HG03159 (cell line): ENCODE results near the gene ZNF106.
A peak's percentile ranks its signal among the peaks of the same experiment; 100 is the strongest.

ENCODE experiments used
- ATAC-seq: cut with Tn5 transposase; IDR thresholded peaks from one replicate; pipeline ENCODE4 v1.9.1; 2021; ENCODE audit warnings: mild to moderate bottlenecking, moderate library complexity; ENCODE audit not compliant: unreplicated experiment

The ZNF106 gene

DNA sequence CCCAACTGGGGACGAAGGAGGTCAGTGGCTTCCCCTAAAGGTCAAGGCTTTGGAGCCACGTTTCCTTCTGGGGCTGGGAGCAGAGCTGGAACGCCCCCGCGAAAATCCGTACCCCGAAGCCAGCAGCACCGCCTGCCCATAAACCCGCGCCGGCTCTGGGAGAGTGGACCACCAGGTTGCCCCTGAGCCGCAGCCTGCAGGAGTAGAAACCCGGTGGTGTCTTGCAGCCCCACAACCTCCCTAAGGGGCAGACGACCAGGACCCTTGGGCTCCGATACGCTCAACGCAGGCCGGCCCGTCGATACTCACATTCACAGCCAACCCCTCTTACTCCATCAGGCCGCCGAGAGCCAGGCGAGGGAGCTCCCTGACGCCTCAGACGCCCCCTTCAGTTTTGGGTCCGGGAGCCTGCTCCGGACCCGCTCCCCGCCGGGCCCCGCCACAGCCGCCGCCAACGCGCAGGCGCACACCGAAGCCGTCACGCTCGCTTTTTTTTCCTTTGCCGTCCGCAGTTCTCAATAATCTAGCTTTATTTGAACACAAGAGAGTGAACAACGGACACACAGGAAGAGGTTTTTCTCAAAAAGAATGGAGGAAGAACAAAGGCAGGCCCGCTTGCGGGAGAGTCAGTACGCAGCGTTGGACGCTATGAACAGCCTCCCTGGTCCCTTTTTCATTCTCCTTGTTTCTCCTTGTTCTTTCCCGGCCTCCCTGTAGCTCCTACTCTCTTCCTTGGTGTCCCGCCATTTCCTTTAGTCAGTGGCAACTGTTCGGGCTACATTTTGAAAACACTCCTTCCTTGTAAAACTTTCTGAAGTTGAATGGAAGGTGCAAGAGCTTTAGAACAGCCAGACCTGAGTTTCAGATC, at the start of gene ZNF106:
TSS of gene ZNF106 (minus strand) at position 471 of the 868 bp plus-strand sequence. CDS start 18,852 bp downstream, outside the sequence.
- peak; percentile 61 for ATAC-seq

DNA sequence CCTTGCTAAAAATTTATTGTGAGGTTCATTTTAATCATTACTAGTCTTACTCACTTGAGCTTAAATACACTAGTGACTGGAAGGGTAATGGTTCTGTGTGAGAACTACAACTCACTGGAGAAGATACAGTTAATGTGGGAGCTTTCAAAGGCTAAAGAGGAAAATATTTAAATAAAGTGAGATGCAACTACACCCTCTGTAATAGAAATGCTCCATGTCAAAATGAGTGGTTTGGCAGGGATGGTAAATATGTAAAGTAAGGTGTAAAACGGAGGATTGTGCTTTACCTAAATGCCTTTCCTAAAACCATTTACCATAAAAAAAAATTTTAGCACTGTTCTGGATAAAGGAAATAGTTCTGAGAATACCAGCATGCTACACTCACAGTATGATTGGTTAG, 42.3 kb upstream of the ZNF106 start:
- no peak for ATAC-seq

DNA sequence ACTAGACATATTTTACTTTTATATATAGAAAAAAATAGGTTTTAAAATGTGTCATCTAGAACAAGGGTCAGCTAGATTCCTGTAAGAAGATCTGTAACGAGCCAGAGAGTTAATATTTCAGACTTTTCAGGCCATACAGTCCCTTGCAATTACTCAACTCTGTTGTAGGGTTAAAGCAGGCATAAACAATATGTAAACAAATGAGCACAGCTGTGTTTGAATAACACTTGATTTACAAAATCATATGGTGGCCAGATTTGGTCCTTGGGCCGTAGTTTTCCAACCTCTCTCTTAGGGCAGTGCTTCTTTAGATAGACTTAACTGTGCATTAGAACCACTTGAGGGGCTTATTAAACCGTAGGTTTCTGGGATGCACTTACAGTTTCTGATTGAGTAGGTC, 38.0 kb upstream of the ZNF106 start:
- ATAC-seq = no peak

DNA sequence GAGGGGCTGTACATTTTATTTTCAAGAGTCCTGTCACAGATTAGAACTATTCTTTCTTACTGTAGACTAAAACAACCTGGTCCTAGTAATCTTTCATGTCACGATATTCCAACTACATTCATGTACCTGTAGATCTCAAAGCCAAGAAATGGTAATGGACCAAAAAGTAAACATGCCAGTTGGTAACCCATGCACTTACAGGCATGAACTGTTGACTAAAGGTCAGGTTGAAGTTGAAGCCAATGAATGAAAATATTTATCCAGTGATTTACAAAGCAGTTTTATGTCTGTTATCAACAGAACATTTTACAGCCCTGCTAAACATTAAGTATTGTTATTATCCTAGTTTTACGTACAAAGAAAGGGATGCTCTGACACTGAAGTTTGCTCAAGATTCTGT, 32.4 kb upstream of the ZNF106 start:
- no peak for ATAC-seq

DNA sequence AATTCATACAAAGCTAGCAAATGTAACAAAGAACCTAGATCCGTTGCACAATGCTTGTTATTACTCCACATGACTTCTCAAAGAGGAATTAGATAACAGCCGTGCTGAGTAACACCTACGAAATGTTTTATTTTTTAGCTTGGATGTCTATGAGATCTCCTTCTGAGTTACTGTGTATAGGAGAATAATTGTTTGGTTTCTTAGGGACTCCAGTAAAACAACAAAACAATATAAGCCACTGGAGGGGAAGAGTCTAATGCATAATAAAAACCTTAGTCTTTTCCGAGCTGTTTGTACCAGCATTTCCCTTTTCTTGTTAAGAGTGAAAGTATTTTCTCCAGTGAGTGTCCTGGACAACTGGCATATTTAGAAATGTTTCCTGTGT, 20.1 kb upstream of the ZNF106 start:
- ATAC-seq = no peak

DNA sequence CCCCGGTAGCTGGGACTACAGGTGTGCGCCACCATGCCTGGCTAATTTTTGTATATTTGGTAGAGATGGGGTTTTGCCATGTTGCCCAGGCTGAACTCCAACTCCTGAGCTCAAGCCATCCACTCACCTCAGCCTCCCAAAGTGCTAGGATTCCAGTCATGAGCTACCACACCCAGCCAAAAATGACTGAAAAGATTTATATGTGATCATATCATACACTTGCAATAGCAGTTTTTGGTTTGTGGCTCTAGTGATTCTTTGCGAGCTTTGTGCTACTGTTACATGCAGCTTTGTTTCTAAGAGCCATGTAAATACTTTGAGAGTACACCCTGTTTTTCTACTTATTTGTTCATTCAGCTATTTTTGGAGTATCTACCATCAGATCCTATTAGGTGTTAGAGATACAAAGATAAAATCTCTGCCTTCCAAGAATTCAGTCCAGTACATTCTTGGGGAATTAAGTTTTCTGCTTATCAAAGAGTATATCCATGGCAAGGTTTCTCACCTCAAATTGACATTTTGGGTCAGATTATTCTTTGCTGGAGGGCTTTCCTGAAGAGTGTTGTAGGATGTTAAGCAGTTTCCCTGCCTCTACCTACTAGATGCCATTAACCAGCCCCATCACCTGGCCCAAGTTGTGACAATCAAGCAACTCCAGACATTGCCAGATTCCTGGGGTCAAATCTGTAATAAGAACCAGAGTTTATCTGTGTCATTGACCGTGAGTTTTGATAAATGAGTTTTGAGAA, 19.5 kb upstream of the ZNF106 start:
- ATAC-seq = no peak

DNA sequence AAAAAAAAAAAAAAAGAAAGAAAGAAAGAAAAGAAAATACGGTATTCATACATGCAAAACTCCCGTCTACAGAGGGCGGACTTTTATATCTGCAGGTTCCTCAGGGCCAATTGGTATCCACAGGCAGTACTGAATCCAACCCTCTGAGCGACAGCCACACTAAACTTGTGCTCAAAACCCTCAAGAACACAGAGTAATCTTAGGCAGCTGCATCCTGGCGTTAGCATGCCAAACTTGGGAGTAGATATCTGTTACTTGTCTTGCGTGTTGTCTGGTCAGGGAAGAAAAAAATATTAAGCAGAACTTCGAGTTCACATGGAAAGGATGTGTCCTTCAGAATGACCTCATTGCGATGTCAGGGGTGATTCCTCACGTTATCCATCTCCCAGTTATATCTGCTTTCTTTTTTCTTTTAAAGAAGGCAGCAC, 17.3 kb upstream of the ZNF106 start:
- no peak for ATAC-seq

DNA sequence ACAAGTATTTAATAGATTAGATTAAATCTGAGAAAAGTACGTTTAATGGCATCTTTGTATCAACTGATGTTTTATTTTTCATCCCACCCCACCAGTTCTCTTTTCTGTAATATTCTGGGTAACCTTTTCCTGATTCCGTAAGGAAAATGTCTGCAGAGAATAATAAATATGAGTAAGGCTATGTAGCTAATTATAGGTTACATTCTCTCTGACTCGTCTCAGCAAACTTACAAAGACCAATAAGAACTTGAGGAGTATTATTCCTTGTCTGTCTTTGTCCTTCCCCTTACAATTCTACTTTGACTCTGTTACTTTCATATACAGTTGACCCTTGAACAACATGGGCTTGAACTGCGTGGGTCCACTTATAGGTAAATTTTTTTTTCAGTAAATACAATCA, 16.6 kb upstream of the ZNF106 start:
- no peak for ATAC-seq

DNA sequence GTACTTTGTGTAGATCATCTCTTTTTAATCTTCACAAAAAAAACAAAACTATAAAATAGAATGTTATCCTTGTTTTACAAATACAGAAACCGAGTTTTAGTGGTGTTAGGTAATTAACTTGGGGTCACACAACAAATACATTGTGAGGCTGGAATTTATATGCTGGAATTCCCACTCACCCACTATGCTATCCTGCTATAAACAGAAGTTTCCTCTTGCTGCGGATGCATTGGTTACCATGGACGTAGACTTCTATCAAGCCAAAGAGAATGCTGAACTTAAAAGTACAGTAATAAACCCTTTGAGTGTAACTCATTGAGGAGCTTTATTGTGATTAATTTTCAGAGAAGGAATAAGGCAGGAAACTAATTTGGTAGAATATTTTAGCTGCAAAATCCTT, 13.7 kb upstream of the ZNF106 start:
- no peak for ATAC-seq

DNA sequence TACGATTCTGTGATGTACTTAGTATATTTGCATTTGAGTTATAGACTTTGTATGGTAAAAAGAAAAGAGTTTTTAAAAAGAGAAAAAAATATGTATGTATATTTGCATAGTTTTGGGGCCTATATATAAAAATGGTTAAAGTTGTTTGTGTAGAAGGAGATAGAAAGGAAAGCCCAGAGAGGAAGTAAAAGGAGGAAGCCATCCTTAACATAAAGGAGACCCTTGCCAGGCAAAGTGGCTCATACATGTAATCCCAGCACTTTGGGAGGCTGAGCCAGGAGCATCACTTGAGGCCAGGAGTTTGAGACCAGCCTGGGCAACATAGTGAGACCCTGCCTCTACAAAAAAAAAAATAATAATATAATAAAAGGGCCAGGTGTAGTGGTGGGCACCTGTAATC, 12.9 kb upstream of the ZNF106 start:
- ATAC-seq = no peak

DNA sequence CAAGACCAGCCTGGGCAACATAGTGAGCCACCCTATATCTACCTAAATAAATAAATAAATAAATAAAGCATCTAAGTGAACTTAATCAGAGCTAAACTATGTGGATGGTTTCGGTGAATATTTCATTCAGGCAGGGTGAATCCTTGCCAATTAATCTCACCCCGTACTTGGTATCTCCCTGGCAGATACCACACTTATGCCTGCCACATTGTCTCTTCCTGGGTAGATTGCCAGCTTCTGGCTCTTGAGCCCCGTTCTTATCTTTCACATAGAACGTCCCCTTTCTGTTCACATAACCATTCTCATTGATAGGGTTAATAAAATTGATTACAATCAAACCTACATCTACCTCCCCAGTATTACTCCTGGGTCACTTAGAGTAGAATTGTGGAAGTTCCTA, 11.5 kb upstream of the ZNF106 start:
- ATAC-seq = no peak

DNA sequence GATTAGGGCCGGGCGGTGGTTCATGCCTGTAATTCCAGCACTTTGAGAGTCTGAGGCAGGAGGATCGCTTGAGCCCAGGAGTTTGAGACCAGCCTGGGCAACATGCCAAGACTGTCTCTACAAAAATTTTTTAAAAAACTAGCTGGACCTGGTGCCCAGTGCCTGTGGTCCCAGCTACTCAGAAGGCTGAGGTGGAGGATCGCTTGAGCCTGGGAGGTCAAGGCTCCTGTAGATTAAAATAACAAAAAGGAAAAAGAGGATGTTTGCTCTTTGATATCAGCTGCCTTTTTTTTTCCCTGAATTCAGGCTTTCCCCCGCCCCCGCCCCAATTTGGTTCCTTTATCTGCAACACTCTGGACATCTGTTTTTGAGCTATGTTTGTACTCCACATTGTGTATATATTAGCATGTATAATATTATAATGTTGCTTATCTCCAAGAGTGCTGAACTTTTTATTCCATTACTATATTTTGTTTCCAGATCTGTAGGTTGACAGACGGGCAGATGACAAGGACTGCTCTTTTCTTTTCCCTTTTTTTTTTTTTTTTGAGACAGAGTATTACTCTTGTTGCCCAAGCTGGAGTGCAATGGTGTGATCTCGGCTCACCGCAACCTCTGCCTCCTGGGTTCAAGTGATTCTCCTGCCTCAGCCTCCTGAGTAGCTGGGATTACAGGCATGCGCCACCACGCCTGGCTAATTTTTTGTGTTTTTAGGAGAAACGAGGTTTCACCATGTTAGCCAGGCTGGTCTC, 9.1 kb upstream of the ZNF106 start:
- no peak for ATAC-seq

DNA sequence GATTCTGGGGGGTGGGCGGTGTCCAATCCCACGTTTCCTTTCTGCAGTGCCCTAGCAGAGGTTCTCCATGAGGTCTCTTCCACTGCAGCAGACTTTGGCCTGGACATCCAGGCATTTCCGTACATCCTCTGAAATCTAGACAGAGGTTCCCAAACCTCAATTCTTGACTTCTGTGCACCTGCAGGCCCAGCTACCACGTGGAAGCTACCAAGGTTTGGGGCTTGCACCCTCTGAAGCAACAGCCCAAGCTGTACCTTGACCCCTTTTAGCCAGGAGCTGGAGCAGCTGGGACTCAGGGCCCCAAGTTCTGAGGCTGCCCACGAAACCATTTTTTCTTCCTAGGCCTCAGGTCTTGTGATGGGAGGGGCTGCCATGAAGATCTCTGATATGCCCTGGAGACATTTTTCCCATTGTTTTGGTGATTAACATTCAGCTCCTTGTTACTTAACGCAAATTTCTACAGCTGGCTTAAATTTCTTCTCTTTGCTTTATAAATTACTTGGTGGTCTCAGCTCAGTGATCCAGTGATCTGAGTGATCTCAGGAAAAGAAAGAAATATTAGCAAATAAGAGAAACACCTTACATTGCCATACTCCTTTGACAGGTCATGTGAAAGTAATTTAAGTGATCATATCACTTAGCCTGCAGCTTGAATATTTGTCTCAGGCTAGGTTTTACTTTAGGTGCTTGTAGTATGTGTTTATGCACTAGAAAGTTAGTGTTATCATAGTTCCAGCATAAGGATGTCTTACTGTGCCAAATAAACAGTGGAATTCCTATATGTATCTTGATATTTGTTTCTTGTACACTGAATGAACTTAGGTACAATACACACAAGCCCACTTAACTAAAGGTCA, 7.5 kb upstream of the ZNF106 start:
- no peak for ATAC-seq

DNA sequence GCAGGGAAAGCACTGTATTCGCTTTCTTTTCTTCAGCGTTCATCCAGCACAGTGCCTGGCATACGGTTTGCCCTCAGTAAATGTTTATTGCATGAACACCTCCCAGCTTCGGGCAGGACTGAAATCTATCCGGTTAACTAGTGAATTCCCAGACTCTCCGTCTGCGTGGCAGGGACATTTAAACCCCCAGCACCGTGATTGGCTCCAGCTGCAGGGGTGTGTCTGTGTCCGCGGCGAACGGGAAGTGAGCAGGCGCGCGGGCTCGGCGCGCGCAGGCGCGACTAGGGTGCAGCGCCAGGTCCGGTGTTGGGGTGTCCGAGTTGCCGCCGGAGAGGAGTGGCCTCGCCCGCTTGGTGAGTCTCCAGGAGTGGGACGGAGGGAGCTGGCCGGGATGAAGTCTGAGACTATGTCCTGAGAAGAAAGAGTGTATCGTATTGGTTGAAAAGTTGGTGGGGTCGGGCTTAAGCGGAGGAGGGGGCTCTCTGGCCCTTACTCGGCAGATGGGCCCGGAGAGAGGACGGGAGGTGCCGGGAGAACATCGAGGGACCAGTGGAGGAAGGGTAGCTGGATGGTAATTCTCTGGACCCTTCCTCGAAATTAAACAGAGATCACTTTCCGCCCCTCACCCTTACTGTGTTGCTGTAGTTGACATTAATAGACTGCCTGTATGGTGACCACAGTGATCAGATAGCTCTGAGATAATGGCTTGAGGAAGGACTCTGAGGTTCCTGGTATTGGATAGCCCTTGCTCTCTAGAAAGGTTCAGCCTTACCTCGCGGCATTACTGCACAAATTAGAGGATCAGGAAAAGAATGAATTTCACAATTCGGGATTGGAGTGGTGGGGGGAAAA, 4.6 kb upstream of the ZNF106 start, which contains the start of gene SNAP23:
TSS of gene SNAP23 (plus strand) at position 274 of the 852 bp plus-strand sequence. CDS start 16,213 bp downstream, outside the sequence.
- ATAC-seq = peak; percentile 63

DNA sequence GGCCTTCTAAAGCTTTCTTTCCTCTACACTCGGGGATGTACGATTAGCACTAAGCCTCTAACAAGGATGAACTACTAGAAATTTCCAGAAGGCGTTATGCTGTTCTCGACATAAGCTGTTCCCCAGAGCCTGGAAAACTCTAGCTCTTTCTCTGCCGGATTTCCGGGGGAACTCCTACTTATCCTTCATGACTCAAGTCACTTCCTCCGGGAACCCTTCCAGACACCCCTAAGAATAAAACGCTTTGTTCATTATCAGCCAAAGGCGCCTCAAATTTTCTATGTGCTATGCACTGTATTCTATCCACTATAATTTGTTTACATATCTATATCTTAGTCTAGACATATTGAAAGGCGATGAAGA, 4.0 kb upstream of the ZNF106 start:
- ATAC-seq = no peak

DNA sequence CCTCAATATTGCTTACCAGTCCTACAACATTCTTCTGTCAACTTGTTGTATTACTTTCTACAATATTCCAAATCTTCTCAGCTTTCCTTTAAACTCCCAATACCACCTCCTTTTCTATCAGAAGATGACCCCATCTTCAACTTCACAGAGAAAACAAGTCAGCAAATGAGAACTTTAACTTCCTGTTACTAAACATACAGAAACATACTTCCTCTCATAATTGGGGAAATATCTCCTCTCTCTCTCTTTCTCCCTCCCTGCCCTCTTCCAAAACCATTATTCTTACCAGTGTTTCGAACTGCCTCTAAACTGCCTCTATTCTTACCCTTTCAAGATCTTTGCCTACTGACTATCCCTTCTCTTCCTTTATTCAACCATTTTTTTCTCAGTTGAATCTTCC, 2.7 kb upstream of the ZNF106 start:
- ATAC-seq = no peak

DNA sequence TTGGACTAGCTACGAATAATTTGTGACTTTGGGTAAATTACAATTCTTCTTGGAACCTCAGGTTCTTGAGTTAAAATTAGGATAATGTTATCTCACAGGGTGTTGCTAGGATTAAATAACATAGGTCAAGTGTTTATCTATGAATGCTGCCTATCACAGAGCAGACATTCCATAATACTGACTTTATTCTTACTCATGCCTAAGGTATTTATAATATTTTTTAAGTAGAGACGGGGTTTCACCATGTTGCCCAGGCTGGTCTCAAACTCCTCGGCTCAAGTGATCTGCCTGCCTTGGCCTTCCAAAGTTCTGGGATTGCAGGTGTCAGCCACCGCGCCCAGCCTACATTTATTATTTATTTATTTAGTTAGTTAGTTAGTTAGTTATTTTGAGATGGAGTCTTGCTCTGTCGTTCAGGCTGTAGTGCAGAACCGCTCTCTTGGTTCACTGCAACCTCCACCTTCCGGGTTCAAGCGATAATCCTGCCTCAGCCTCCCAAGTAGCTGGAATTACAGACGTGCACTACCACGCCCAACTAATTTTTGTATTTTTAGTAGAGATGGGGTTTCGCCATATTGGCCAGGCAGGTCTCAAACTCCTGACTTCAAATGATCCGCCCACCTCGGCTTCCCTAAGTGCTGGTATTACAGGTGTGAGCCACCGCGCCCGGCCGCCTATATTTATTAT, 741 bp upstream of the ZNF106 start:
- no peak for ATAC-seq

DNA sequence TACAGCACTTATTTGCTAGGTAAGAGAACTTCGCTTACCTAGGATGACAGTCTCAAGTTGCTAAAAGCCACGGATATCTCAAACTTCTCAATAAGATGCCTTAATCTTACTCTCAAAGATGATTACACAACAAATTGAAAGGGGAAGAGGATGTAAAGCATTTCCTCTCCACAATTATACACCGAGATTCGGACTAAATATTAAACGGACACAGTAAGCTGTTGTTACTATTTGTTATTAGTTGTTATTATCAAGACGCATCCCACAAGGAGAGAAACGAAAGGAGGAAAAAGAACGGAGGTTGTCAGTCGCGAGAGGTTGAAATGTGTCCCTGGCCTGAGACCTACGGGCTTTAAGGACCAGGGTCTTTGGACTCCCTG, 660 bp downstream of the ZNF106 start:
- no peak for ATAC-seq

DNA sequence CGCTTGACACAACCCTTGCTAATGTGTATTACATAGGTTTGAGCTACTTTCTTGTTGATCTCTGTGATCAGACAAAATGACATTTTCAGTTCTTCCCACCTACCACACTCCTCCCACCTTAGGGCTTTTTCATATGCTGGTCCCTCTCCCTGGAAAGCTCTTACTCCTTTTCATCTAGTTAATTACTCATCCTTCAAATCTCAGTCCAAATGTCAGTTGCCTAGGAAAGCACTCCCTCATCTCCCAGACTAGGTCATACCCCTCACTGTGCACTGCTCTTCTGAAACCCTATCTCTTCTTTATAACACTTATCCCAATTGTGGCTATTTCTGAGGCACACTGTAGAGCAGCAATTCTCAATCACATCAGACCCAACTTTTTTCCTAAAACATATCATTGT, 7.3 kb downstream of the ZNF106 start:
- ATAC-seq = no peak
